Endothelial cell of umbilical vein (primary cell): ENCODE data around the gene PDYN. TPM values are rescaled to one million over a fixed set of nuclear protein-coding genes. Genes with fewer than 3 reads are reported as not detected.

Source experiments
- BruUV-seq: library from RNA; stranded (reverse); fragments of 400-500 nt; replicated peaks from 2 replicates; lab custom pipeline; 2021; lab: Mats Ljungman, UMichigan
- CTCF ChIA-PET: fragments of 300-600, 350-600 bp; sonication (Branson Sonifier 250); formaldehyde crosslinking; loops from one replicate; lab custom pipeline; 2021; ENCODE audit warnings: antibody characterized with exemption, inconsistent platforms; lab: Charles Lee
- POLR2A ChIA-PET: fragments of 300-600, 350-600 bp; sonication (Branson Sonifier 250); formaldehyde crosslinking; loops from one replicate; lab custom pipeline; 2021; ENCODE audit warnings: antibody characterized with exemption, inconsistent platforms; lab: Charles Lee
- DNase-seq: peaks from one replicate; pipeline ENCODE4 v3.0.0-alpha.2; 2011; ENCODE audit warnings: low read depth, low spot score
- FAIRE-seq: peaks from 2 replicates; lab custom pipeline; 2011; peaks lifted over from hg19 to GRCh38; lab: Jason Lieb, UNC
- H2AFZ ChIP-seq: 2 replicates; pipeline ENCODE4 v1.6.0; 2012; ENCODE audit warnings: low read depth, low read length, control low read depth, inconsistent platforms
- H3K27ac ChIP-seq: 2 replicates; pipeline ENCODE4 v1.5.1; 2011; ENCODE audit warnings: low read depth, mild to moderate bottlenecking, control low read depth, low read length, moderate library complexity; ENCODE audit not compliant: insufficient read depth
- H3K27me3 ChIP-seq, 2 experiments: 2 replicates each; pipeline versions ENCODE4 v1.6.0 to v1.6.1; 2011; ENCODE audit warnings: low read length in 2 of 2, mixed read lengths in 1 of 2; ENCODE audit not compliant: control insufficient read depth in 2 of 2, insufficient read depth in 2 of 2
- H3K36me3 ChIP-seq, 2 experiments: 2 replicates in 1 of 2; 3 replicates in 1 of 2; pipeline ENCODE4 v1.5.1; 2011; ENCODE audit warnings: low read length in 2 of 2, mild to moderate bottlenecking in 1 of 2, moderate library complexity in 1 of 2; ENCODE audit not compliant: control insufficient read depth in 2 of 2, insufficient read depth in 2 of 2; ENCODE audit errors: extremely low read depth in 1 of 2
- H3K4me1 ChIP-seq: 3 replicates; pipeline ENCODE4 v1.5.1; 2011; ENCODE audit warnings: mild to moderate bottlenecking, low read length; ENCODE audit not compliant: control insufficient read depth, insufficient read depth; ENCODE audit errors: extremely low read depth
- H3K4me2 ChIP-seq: 2 replicates; pipeline ENCODE4 v1.6.1; 2011; ENCODE audit warnings: low read length, control low read depth, mixed read lengths; ENCODE audit not compliant: insufficient read depth
- H3K4me3 ChIP-seq, 3 experiments: fragments of 200-600 bp in 1 of 3; sonication (generic), shearing (Covaris generic) in 1 of 3; replicated peaks in 1 of 3; 2 replicates each; pipeline ENCODE4 v1.5.1; 2011 to 2016; ENCODE audit warnings: control low read depth in 3 of 3, low read length in 3 of 3, mild to moderate bottlenecking in 2 of 3, inconsistent platforms in 1 of 3, low read depth in 1 of 3, moderate library complexity in 1 of 3; ENCODE audit not compliant: insufficient read depth in 1 of 3
- H3K79me2 ChIP-seq: 2 replicates; pipeline ENCODE4 v1.6.0; 2012; ENCODE audit warnings: low read length, inconsistent platforms; ENCODE audit not compliant: control insufficient read depth, insufficient read depth
- H3K9ac ChIP-seq: replicated peaks from 2 replicates; pipeline ENCODE3; 2011; ENCODE audit warnings: low read length, control low read depth; ENCODE audit not compliant: insufficient read depth; ENCODE audit errors: extremely low read depth
- H3K9me1 ChIP-seq: replicated peaks from 3 replicates; pipeline ENCODE4 v1.6.0; 2011; ENCODE audit warnings: mild to moderate bottlenecking, low read length; ENCODE audit not compliant: control insufficient read depth, insufficient read depth; ENCODE audit errors: extremely low read depth
- H3K9me3 ChIP-seq: replicated peaks from 2 replicates; pipeline ENCODE4 v1.5.1; 2012; ENCODE audit warnings: low read length, inconsistent platforms; ENCODE audit not compliant: control insufficient read depth, insufficient read depth
- H4K20me1 ChIP-seq: replicated peaks from 2 replicates; pipeline ENCODE3; 2011; ENCODE audit warnings: mild to moderate bottlenecking, low read length; ENCODE audit not compliant: control insufficient read depth, insufficient read depth; ENCODE audit errors: extremely low read depth
- EZH2 ChIP-seq: IDR thresholded peaks from 2 replicates; pipeline ENCODE4 v1.6.1; 2012; ENCODE audit warnings: borderline replicate concordance, low read depth, mild to moderate bottlenecking, moderate library complexity, low read length, inconsistent platforms; ENCODE audit not compliant: severe bottlenecking
- FOS ChIP-seq: IDR thresholded peaks from 2 replicates; pipeline ENCODE4 v1.6.1; 2011; ENCODE audit warnings: mild to moderate bottlenecking, low read length, moderate library complexity, borderline replicate concordance; ENCODE audit not compliant: insufficient read depth
- JUN ChIP-seq: IDR thresholded peaks from 2 replicates; pipeline ENCODE4 v1.6.1; 2011; ENCODE audit warnings: borderline replicate concordance, low read depth; ENCODE audit not compliant: insufficient read length, insufficient read depth
- POLR2A ChIP-seq: IDR thresholded peaks from 2 replicates; pipeline ENCODE4 v1.6.1; 2012; ENCODE audit warnings: low read depth, mild to moderate bottlenecking, control low read depth, low read length
- POLR2AphosphoS5 ChIP-seq: IDR thresholded peaks from 2 replicates; pipeline ENCODE4 v1.6.1; 2012; ENCODE audit warnings: low read depth, mild to moderate bottlenecking, control low read depth, low read length, moderate library complexity; ENCODE audit not compliant: insufficient read depth
- dilution Hi-C: fragments of 300-500 bp; cut with MboI; formaldehyde crosslinking; loops from one replicate; pipeline ENCODE4 v1.15.0; 2019; ENCODE audit warnings: low sequenced_read_pairs; ENCODE audit not compliant: extremely low pct_ligation_motif_present
- intact Hi-C: fragments of 100-400 bp; cut with micrococcal nuclease; formaldehyde crosslinking; loops from one replicate; pipeline ENCODE4 v1.10.0; 2022
- polyA plus RNA-seq, 4 experiments: library from polyadenylated mRNA; depleted of rRNA in 3 of 4; stranded (reverse) in 3 of 4; unstranded in 1 of 4; fragments of >200 nt; gene quantifications; 2 replicates each; pipeline versions ENCODE4 v1.2.1 to v1.2.3, GENCODE V29; 2011 to 2012; ENCODE audit warnings: missing spikeins in 1 of 4
- total RNA-seq: library from RNA; stranded (reverse); gene quantifications from 2 replicates; pipeline ENCODE4 v1.2.3, GENCODE V29; 2021
- TF ChIP-seq, protein P1 (sequence below): IDR thresholded peaks from 2 replicates; pipeline ENCODE4 v1.6.1; 2011; ENCODE audit not compliant: insufficient read depth, insufficient read length
- TF ChIP-seq, protein P2 (sequence below), 2 donors: IDR thresholded peaks; 1 replicate in 1 of 2; 2 replicates in 1 of 2; pipeline ENCODE4 v1.5.1; 2011; ENCODE audit warnings: low read length in 2 of 2, mild to moderate bottlenecking in 2 of 2, moderate library complexity in 2 of 2, control low read depth in 1 of 2, inconsistent platforms in 1 of 2, low read depth in 1 of 2; ENCODE audit not compliant: insufficient read depth in 1 of 2; ENCODE audit errors: extremely low read depth in 1 of 2

The PDYN gene
- total and polyA plus RNA-seq, 2 donors (not counting 3 experiments of a cell fraction or from before 2014, with no cell fraction given), result not detected

DNA sequence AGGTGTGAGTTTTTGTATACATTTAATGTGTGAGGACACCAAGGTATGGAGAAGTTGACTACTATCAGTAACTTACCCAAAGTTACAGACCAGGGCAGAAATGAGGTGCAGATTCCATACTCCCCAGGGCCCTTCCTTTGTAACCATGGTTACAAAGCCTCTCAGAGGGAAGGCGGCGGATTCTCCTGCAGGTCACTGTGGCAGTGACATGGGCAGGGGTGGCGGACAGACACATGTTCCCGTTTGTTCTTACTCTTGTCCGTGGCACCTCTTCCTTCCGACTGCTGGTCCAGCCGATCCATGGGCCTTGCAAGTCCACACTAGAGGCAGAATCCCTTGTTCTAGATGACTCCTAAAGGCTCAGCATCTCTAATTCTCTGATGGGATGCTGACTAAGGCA is 43.0 kb downstream of the PDYN start:
- intact Hi-C loops (no loop called here), dilution Hi-C loops (no loop called here)
- no peak for FAIRE-seq
- H3K4me3 ChIP-seq, result no peak overlapping the region
- CTCF ChIA-PET, result no interaction called here
- H3K9me1 ChIP-seq, result no peaks in the 10 kb centered on the region
- H3K9ac ChIP-seq, result no peak overlapping the region
- H3K79me2 ChIP-seq, result no peaks in the 10 kb centered on the region
- H3K4me2 ChIP-seq, result no peak overlapping the region
- no peak for DNase-seq
- H4K20me1 ChIP-seq, result no peaks in the 10 kb centered on the region
- no peaks in the 10 kb centered on the region for H3K4me1 ChIP-seq
- no TSS peak for BruUV-seq
- H3K36me3 ChIP-seq, result no peaks in the 10 kb centered on the region
- TF ChIP-seq POLR2AphosphoS5 (no peak), POLR2A (no peak), JUN (no peak), FOS (no peak), EZH2 (no peak)
- TF ChIP-seq, protein P1, sequence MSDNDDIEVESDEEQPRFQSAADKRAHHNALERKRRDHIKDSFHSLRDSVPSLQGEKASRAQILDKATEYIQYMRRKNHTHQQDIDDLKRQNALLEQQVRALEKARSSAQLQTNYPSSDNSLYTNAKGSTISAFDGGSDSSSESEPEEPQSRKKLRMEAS, result no peak
- no peaks in the 10 kb centered on the region for H3K9me3 ChIP-seq
- POLR2A ChIA-PET, result no interaction called here
- H3K27ac ChIP-seq, result no peak overlapping the region
- peaks cover 15 to 16% of the 10 kb centered on the region in 2 experiments for H3K27me3 ChIP-seq
- no peak overlapping the region for H2AFZ ChIP-seq

GRCh38 chr20:1949347-1950100 is 44.3 kb downstream of the PDYN start:
- no peaks in the 10 kb centered on the region for H3K79me2 ChIP-seq
- no peaks in the 10 kb centered on the region for H4K20me1 ChIP-seq
- H3K4me2 ChIP-seq, result no peak overlapping the region
- dilution Hi-C loops, result no loop called here
- no TSS peak for BruUV-seq
- no peaks in the 10 kb centered on the region for H3K36me3 ChIP-seq
- intact Hi-C loops, result no loop called here
- ChIA-PET CTCF (interaction anchor here (2.1 kb wide), 1 partner anchor 16 kb away, joined by 8 read pairs; no protein-coding TSS in a partner anchor), POLR2A (no interaction called here)
- DNase-seq (no peak), FAIRE-seq (no peak)
- no peak overlapping the region for H3K9ac ChIP-seq
- H2AFZ ChIP-seq, result no peak overlapping the region
- no peaks in the 10 kb centered on the region for H3K4me1 ChIP-seq
- no peaks in the 10 kb centered on the region for H3K9me1 ChIP-seq
- no peaks in the 10 kb centered on the region for H3K9me3 ChIP-seq
- H3K27me3 ChIP-seq, result peaks cover 17 to 23% of the 10 kb centered on the region in 2 experiments
- no peak for TF ChIP-seq EZH2
- TF ChIP-seq, protein P2, sequence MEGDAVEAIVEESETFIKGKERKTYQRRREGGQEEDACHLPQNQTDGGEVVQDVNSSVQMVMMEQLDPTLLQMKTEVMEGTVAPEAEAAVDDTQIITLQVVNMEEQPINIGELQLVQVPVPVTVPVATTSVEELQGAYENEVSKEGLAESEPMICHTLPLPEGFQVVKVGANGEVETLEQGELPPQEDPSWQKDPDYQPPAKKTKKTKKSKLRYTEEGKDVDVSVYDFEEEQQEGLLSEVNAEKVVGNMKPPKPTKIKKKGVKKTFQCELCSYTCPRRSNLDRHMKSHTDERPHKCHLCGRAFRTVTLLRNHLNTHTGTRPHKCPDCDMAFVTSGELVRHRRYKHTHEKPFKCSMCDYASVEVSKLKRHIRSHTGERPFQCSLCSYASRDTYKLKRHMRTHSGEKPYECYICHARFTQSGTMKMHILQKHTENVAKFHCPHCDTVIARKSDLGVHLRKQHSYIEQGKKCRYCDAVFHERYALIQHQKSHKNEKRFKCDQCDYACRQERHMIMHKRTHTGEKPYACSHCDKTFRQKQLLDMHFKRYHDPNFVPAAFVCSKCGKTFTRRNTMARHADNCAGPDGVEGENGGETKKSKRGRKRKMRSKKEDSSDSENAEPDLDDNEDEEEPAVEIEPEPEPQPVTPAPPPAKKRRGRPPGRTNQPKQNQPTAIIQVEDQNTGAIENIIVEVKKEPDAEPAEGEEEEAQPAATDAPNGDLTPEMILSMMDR (IDR thresholded peaks at IDR 0.05; ENCODE audit: extremely low read depth in 1 of 2, insufficient read depth in 1 of 2, low read depth in 1 of 2, low read length in 2 of 2), result no peak
- no peak overlapping the region for H3K27ac ChIP-seq
- H3K4me3 ChIP-seq, result no peak overlapping the region
